Raji (cell line): ENCODE results near the gene TBX19.

ENCODE experiments used
- POLR2A ChIP-seq: IDR thresholded peaks from 2 replicates; pipeline ENCODE4 v1.6.1; 2011; ENCODE audit warnings: low read depth, low read length, control low read depth; ENCODE audit not compliant: insufficient read depth

Gene TBX19

GRCh38 chr1:168362991-168363390 lies 82.3 kb downstream of the TBX19 start:
- TF ChIP-seq POLR2A, result no peak
